GM12801 (cell line): ENCODE data around the gene IL1RAPL2.

Experiments used
- TF ChIP-seq, protein P1 (sequence below): IDR thresholded peaks from one replicate; pipeline ENCODE4 v1.5.1; 2011; ENCODE audit warnings: control low read depth; ENCODE audit not compliant: insufficient read length; ENCODE audit errors: extremely low read depth

Gene IL1RAPL2

DNA sequence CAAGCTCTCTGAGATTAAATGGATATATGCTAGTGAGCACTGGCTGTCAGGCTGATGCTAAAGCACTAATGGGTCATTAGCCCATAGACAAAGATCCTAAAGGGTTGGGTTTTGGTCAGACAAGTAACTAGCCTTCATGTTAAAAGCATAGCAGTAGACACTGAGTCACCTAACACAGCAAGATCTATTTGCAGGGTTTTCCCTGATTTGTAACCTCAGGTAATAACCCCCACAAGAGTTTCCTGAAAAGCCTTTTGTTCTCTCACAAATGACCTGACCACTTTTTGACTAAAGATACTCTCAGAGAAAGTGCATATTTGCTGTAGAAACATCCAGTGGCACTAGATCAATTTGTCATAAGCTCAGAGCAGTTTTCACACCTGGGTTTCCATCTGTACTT, 905.6 kb downstream of the IL1RAPL2 start:
- TF ChIP-seq, protein P1, sequence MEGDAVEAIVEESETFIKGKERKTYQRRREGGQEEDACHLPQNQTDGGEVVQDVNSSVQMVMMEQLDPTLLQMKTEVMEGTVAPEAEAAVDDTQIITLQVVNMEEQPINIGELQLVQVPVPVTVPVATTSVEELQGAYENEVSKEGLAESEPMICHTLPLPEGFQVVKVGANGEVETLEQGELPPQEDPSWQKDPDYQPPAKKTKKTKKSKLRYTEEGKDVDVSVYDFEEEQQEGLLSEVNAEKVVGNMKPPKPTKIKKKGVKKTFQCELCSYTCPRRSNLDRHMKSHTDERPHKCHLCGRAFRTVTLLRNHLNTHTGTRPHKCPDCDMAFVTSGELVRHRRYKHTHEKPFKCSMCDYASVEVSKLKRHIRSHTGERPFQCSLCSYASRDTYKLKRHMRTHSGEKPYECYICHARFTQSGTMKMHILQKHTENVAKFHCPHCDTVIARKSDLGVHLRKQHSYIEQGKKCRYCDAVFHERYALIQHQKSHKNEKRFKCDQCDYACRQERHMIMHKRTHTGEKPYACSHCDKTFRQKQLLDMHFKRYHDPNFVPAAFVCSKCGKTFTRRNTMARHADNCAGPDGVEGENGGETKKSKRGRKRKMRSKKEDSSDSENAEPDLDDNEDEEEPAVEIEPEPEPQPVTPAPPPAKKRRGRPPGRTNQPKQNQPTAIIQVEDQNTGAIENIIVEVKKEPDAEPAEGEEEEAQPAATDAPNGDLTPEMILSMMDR = no peak

DNA sequence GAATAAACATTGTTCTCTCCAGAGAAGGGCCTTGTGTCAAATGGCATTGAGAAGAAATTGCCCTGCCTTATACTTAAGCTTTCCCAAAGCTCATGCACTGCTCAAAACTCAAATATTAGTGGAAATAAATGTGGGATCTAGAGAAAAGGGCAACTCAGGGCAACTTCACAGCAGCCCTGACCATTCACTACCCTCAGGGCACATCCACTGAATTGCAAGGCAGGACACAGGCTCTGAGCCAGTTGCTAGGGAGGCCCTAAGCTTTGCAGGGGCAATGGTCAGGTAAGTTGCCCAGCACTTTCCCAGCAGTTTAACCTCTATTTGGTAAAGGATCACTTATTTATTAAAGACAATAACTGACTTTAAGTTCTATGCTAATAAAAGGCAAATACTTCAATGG, 909.8 kb downstream of the IL1RAPL2 start:
- TF ChIP-seq, protein P1 = no peak

DNA sequence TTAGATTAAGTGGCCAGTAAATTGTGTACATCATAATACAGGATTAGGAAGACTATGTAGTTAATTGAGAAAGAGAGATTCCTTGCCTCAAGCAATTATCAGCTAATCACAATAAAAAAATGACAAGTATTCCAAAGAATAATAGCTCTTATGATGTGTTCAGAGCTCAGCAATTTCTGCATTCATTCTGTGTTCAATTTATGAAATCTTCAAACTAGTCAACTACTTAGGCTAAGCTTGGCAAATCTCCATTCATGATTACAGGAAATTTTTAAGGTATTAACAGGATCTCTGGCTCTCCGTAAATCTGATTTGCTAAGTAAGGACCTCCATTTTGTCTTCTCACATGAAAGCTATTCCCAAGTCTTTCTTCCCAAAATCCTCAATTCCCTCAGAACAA, 911.4 kb downstream of the IL1RAPL2 start:
- TF ChIP-seq, protein P1 = no peak

DNA sequence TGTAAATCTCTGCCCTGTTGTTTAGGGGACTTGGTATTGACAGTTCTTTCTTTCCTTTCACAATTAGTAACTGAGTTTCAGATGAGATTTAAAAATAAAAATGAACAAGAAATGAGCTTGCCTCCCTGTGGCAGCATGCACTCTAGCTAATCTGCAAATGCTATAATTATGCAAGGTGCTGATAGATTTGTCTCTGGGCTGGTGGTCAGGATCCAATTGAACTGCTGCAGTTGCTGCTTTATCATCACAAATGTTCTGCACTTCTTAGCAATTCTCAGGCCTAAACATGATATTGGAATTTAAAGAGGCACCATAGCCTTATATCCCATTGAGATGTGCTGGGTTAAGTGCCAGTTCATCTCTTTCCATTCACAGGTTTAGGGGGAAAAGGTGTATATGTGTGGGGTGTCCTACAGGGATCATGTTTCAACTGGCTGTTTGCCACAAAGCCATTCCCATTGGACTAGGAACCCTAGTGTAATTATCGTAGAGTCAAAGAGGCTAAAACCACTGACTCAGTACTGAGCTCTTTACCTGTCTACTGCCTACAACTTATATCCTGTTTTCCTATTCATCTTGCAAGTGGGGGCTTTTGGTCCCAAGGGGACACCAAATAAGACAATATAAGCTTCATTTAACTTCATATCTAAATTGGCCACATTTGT, 914.8 kb downstream of the IL1RAPL2 start:
- TF ChIP-seq, protein P1 = no peak

DNA sequence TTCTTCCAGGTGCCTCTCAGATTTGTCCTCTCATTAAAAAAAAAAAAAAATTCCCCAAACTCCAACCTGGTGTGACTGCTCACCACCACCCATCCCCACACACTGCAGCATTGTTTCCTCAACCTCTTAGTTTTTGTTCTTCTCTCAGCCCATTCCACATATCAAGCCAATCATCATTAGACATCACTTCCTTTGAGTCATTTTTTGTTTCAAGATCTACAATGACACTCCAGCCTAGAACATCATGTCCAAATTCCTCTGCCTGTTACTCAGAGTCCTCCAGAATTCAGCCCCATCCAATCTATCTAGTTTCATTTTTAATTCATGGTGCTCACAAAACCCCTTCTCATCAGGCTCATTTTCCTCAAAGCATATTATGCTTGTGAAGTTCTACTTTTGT, 917.0 kb downstream of the IL1RAPL2 start:
- TF ChIP-seq, protein P1 = no peak

DNA sequence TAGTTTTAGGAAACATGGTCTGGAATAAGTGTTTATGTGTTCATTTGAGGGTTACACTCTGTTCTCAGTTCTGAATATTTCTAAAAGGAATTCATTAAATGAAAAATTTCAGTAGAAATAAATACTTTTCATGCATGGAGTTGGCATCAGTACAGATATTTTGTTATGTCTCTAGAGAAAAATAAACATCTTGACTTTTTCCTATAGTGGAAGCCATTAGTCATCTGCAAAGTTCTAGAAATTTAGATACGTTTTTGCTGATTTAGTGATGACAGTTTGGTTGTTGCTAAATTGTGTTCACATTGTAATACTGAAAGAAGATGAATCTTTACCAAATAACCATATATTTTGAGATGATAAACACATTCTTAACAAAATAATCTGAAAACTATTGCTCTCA, 922.7 kb downstream of the IL1RAPL2 start:
- TF ChIP-seq, protein P1 = no peak

DNA sequence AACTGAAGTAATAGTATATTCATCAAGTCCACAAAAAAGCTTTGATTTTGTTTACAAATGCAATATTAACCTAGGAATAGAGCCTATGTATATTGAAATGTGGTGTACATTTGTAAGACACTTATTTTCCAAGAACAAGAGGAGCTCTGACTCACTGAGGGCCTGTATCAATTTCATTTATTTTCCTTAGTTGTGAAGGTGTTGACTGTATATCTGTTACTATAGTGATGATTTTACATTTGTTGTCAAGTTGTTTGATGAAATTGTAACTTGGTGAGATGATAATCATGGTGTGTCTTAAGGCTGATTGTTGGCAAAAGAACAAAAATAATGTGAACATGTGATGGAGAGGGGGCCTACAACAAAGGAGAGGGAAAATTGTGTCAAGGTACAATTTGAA, 929.4 kb downstream of the IL1RAPL2 start:
- TF ChIP-seq, protein P1 = no peak

DNA sequence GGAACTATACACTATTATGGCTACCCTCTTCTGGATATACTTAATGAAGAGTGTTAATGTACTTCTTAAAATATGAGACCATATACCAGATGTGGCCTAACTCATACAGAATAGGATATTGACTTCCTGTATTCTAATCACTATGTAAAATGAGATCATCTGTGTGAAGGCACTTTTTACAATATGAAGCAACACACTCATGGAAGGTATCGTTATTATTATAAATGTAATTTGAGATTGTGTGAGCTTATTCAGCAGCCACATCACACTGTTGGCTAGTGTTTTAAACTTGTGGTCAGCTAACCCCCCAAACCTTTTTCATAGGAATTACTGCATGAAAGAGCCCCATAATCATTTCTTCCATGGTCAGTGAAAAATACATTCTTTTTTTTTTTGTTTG, 936.3 kb downstream of the IL1RAPL2 start:
- TF ChIP-seq, protein P1 = no peak
